ENCODE data around the gene SUPT20H. TPM values are rescaled to one million over a fixed set of nuclear protein-coding genes. Genes with fewer than 3 reads are reported as not detected.

SUPT20H gene
- total RNA-seq, 6 donors from 2014 or later = 31.7 to 82.7 (median 44.0) TPM

DNA sequence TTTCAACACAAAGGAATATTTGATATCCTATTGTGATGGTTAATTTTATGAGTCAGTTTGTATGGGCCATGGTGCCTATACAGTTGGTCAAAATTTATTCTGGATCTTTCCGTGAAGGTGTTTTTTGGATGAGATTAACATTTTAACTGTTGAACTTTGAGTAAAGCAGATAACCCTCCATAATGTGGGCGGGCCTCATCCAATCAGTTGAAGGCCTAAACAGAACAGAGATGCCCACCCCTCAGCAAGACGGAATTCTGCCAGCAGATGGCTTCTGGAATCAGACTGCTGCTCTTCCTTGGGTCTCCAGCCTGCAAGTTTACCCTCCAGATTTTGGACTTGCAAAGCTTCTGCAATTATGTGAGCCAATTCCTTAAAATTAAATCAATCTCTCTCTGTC, 30.0 kb upstream of the SUPT20H start:
- 85 to 96% methylated on average over 3 of the region's 3 CpGs for WGBS, 2 donors
- H3K4me1 ChIP-seq = no peaks in the 10 kb centered on the region
- H3K9me3 ChIP-seq = no peaks in the 10 kb centered on the region
- DNase-seq (no peak), ATAC-seq (ENCODE audit: low FRiP score in 2 of 2) (no peak)
- H3K27ac ChIP-seq = peak overlapping the region in 1 of 4 donors; percentile 75
- no peak overlapping the region for H3K4me3 ChIP-seq
- H3K36me3 ChIP-seq = no peaks in the 10 kb centered on the region
- H3K27me3 ChIP-seq = no peaks in the 10 kb centered on the region
- TF ChIP-seq POLR2A (IDR thresholded peaks at IDR 0.05) = no peak
- no peak for TF ChIP-seq POLR2AphosphoS5 (IDR thresholded peaks at IDR 0.05)
- TF ChIP-seq, protein P1, sequence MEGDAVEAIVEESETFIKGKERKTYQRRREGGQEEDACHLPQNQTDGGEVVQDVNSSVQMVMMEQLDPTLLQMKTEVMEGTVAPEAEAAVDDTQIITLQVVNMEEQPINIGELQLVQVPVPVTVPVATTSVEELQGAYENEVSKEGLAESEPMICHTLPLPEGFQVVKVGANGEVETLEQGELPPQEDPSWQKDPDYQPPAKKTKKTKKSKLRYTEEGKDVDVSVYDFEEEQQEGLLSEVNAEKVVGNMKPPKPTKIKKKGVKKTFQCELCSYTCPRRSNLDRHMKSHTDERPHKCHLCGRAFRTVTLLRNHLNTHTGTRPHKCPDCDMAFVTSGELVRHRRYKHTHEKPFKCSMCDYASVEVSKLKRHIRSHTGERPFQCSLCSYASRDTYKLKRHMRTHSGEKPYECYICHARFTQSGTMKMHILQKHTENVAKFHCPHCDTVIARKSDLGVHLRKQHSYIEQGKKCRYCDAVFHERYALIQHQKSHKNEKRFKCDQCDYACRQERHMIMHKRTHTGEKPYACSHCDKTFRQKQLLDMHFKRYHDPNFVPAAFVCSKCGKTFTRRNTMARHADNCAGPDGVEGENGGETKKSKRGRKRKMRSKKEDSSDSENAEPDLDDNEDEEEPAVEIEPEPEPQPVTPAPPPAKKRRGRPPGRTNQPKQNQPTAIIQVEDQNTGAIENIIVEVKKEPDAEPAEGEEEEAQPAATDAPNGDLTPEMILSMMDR (IDR thresholded peaks at IDR 0.05) = no peak
- no peak for TF ChIP-seq EP300 (IDR thresholded peaks at IDR 0.05)

DNA sequence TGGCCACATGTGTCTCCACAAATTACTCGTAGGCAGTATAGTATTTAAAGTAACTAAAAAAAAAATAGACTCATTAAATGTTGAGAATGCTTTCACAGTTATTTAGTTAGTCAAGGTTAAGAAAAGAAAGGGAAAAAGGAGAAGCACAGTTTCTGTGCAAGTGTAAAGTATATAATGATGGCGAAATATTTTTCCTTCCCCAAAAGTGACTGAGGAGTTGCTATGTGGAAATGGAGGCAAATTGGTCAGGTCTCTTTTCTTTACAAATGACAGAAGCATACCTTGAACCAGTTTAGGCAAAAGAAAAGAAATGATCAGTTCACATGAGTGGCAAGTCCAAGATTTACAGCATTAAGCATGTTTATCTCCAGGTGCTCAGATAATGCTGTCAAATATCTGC, 28.0 kb upstream of the SUPT20H start:
- no peak for TF ChIP-seq POLR2A (IDR thresholded peaks at IDR 0.05)
- TF ChIP-seq POLR2AphosphoS5 (IDR thresholded peaks at IDR 0.05) = no peak
- TF ChIP-seq EP300 (IDR thresholded peaks at IDR 0.05) = no peak
- TF ChIP-seq, protein P1 (IDR thresholded peaks at IDR 0.05) = no peak
- WGBS, 2 donors = 61 to 80% methylated on average over 2 of the region's 2 CpGs
- no peaks in the 10 kb centered on the region for H3K9me3 ChIP-seq
- DNase-seq = no peak
- H3K27ac ChIP-seq = peak overlapping the region in 2 of 4 donors; percentile 27 to 75
- H3K4me1 ChIP-seq = no peaks in the 10 kb centered on the region
- no peaks in the 10 kb centered on the region for H3K27me3 ChIP-seq
- no peak for ATAC-seq (ENCODE audit: low FRiP score in 2 of 2)
- no peak overlapping the region for H3K4me3 ChIP-seq
- no peaks in the 10 kb centered on the region for H3K36me3 ChIP-seq

DNA sequence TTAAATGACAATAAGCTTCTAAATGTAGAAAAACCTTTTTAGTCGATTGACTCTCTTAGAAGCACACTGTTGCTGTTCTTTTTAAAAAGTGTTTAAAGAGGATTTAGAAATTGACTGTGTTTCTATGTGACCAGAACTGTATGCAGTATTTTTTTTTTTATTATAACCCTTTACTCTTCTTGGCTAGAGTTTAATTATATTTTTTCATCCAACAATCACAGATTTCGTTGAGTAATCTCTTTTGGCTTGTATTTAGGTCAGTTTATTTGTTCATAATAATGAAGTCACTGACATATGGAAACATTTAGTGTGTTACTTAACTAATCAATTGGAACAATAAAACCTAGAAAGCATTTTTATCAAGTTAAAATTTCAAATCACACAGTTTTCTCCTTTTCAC, 26.1 kb upstream of the SUPT20H start:
- H3K27ac ChIP-seq = no peak overlapping the region
- WGBS, 2 donors = 63 to 74% methylated on average over 2 of the region's 2 CpGs
- no peak overlapping the region for H3K4me3 ChIP-seq
- TF ChIP-seq POLR2A (IDR thresholded peaks at IDR 0.05) (no peak), POLR2AphosphoS5 (IDR thresholded peaks at IDR 0.05) (no peak)
- TF ChIP-seq, protein P1 (IDR thresholded peaks at IDR 0.05) = no peak
- H3K36me3 ChIP-seq = no peaks in the 10 kb centered on the region
- no peak for DNase-seq
- H3K27me3 ChIP-seq = no peaks in the 10 kb centered on the region
- no peak for ATAC-seq (ENCODE audit: low FRiP score in 2 of 2)
- H3K4me1 ChIP-seq = no peaks in the 10 kb centered on the region
- no peaks in the 10 kb centered on the region for H3K9me3 ChIP-seq

DNA sequence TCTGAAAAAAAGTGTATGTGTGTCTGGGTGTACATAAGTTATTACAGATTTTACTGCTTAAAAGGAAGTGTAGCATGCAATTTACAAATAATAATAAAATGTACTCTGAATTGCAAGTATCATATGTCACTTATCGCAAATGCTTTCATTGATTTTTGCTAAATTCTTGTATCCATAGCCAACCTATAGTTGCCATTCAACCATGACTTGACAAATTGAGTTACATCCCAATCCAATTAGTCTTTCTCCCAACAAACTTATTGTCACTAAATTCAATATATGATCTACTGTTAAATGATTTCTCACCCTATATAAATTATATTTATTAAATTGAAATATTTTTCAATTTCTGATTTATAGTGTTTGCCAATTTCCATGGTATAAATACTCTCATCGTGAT, 17.3 kb upstream of the SUPT20H start:
- TF ChIP-seq, protein P1 (IDR thresholded peaks at IDR 0.05) = no peak
- TF ChIP-seq POLR2A (IDR thresholded peaks at IDR 0.05) (no peak), POLR2AphosphoS5 (IDR thresholded peaks at IDR 0.05) (no peak), EP300 (IDR thresholded peaks at IDR 0.05) (no peak)
- Histone ChIP-seq H3K36me3 (no peaks in the 10 kb centered on the region), H3K27ac (no peak overlapping the region), H3K9me3 (no peaks in the 10 kb centered on the region), H3K4me1 (no peaks in the 10 kb centered on the region), H3K4me3 (no peak overlapping the region), H3K27me3 (no peaks in the 10 kb centered on the region)
- ATAC-seq (ENCODE audit: low FRiP score in 2 of 2) = no peak
- 94 to 95% methylated on average over 2 of the region's 2 CpGs for WGBS, 2 donors
- DNase-seq = no peak

DNA sequence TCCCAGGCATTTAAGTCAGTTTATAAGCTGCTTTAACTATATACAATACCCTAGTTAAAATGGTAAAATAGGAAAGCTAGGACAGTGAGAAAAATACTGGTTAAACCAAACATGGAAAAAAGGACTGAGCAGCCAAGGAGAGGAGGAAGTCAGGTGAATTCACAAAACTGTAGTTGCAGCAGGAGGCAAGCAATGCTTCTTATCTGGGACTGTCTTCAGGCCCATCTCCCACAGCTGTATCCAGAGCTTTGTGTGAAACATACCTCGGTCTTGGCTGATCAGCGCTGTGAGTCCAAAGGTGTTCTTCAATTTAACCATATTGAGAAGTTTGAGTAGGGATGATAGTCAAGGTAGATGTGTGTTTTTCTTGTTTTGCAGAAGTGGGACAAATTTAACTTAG, 15.7 kb upstream of the SUPT20H start:
- H3K4me3 ChIP-seq = no peak overlapping the region
- ATAC-seq (ENCODE audit: low FRiP score in 2 of 2) (no peak), DNase-seq (no peak)
- no peak overlapping the region for H3K27ac ChIP-seq
- TF ChIP-seq, protein P1 (IDR thresholded peaks at IDR 0.05) = no peak
- no peak for TF ChIP-seq EP300 (IDR thresholded peaks at IDR 0.05)
- TF ChIP-seq POLR2AphosphoS5 (IDR thresholded peaks at IDR 0.05) = no peak
- TF ChIP-seq POLR2A (IDR thresholded peaks at IDR 0.05) = no peak
- no peaks in the 10 kb centered on the region for H3K36me3 ChIP-seq
- 81 to 93% methylated on average over 2 of the region's 2 CpGs for WGBS, 2 donors
- H3K9me3 ChIP-seq = no peaks in the 10 kb centered on the region
- no peaks in the 10 kb centered on the region for H3K4me1 ChIP-seq
- H3K27me3 ChIP-seq = no peaks in the 10 kb centered on the region

Data from upper lobe of left lung (tissue), 6 donors.